GM18505 (cell line): Measurements from ENCODE around the gene CASP10.

Experiments used
- ATAC-seq: cut with Tn5 transposase; IDR thresholded peaks from one replicate; pipeline ENCODE4 v1.9.1; 2021; ENCODE audit not compliant: unreplicated experiment
- POLR2A ChIP-seq: IDR thresholded peaks from 4 replicates; pipeline ENCODE4 v1.6.1; 2011; ENCODE audit warnings: borderline replicate concordance; ENCODE audit not compliant: insufficient read depth, insufficient read length; ENCODE audit errors: extremely low read depth

CASP10 gene

DNA sequence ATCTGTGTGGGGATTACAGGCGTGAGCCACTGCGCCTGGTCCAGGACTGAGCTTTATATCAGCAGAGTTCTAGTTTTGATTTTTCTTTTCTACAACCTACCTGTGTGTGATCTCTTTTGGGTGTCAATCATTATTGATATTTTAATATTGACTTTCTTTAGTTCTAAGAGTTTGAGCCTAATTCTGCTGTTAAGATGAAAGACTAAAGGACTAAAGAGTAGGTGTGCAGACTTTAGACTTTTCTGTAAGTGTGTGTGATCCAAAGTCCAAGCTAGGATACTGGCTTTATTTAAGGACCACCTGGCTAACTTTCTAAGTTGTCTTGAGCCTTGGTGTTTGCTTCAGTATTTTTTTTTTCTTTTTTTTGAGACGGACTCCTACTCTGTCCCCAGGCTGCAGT lies 12.4 kb downstream of the CASP10 start:
- no peak for ATAC-seq
- no peak for TF ChIP-seq POLR2A

DNA sequence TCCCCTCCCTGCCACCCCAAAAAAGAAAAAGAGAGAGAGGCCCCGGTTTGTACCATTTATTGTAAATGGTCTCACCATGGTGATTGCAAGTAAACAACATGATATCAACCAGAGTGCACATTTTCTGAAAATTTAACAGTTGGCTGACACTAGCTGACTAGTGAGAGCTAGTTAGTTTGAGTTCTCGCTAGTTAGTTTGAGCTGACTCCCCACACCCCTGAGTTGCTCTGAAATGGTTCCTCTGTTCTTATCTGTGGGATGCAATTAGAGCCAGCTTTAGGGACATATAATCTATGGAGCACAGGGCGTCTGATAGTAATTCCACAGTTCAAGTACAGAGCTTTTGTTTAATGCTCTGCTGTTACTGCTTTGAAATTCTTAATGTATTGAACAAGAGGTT lies 13.1 kb downstream of the CASP10 start:
- no peak for ATAC-seq
- no peak for TF ChIP-seq POLR2A

DNA sequence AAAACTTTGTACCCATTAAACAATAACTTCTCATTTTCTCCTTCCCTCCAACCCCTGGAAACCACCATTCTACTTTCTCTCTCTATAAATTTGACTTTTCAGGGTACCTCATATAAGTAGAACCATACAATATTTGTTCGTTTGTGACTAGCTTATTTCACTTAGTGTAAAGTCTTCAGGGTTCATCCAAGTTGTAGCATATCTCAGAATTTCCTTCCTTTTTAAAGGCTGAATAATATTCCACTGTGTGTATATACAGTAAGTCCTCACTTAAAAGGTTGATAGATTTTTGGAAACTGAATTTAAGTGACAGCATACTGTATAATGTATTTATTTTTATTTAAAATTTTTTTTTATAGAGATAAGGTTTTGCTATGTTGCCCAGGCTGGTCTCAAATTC lies 13.9 kb downstream of the CASP10 start:
- no peak for ATAC-seq
- no peak for TF ChIP-seq POLR2A

DNA sequence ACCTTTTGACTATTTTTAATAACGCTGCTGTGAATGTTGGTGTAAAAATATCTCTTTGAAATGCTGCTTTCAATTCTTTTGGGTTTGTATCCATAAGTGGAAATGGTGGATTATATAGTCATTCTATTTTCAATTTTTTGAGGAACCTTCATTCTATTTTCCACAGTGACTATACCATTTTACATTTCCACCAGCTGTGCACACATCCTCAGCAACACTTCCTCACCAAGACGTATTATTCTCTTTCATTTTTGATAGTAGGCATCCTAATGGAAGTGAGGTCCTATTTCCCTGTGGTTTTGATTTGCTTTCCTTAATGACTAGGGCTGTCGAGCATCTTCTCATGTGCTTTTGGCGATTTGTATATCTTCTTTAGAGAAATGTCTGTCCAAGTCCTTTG lies 14.8 kb downstream of the CASP10 start:
- TF ChIP-seq POLR2A: no peak
- ATAC-seq: no peak

DNA sequence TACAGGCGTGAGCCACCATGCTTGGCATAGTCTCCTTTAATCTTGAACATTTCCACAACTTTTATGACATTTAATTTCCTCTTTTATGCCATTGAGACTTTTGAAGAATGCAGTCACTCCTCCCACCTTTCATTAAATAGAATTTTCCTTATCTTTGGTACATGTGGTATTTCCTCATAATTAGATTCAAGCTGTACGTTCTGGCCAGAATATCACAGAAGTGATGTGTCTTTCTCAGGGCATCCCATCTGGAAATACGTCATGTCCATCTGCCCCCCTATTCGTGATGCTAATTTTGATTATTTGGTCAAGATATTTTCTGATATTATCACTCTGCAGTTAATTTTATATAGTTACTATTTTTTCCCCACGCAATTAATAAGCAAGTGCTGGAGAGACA lies 16.9 kb downstream of the CASP10 start:
- no peak for TF ChIP-seq POLR2A
- ATAC-seq: no peak

DNA sequence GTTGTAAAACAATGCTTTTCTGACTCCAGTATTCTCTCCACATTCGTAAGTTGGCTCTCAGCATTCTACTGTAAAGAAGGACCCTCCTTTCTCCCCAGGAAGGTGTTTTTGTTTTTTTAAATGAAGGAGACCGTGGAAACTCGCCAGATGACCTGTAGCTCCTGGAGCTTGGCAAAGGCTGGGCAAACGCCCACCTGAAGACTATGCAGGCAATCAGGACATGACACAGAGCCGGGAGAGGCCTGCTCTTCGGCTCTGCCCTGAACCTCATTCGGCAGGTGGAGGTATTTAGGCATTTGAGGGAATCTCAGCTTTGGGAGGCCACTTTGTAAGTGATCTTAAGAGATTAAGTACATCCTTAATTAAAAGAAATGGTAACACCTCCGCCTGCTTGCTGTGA lies 17.4 kb downstream of the CASP10 start:
- no peak for TF ChIP-seq POLR2A

DNA sequence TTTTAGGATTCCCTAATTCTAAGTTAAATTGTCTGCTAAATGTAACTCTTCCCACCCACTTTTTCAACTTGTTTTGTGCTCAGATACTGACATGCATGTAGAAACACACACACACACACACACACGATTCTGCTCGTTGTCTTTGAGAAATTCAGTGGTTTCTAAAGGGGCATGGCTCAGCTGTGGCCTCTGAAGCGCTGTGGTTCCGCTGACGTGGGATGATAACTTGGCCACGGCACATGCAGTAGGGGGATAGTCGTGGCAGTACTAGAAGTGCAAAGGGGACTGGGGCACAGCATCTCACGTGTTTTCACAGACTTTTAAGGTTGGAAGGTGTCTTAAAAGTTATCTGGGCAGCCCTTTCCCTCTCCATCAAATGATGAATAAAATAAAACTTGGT lies 18.4 kb downstream of the CASP10 start:
- ATAC-seq: no peak
- no peak for TF ChIP-seq POLR2A

More for the DNA sequence above, 17.4 kb downstream of the CASP10 start:
- ATAC-seq: no peak

DNA sequence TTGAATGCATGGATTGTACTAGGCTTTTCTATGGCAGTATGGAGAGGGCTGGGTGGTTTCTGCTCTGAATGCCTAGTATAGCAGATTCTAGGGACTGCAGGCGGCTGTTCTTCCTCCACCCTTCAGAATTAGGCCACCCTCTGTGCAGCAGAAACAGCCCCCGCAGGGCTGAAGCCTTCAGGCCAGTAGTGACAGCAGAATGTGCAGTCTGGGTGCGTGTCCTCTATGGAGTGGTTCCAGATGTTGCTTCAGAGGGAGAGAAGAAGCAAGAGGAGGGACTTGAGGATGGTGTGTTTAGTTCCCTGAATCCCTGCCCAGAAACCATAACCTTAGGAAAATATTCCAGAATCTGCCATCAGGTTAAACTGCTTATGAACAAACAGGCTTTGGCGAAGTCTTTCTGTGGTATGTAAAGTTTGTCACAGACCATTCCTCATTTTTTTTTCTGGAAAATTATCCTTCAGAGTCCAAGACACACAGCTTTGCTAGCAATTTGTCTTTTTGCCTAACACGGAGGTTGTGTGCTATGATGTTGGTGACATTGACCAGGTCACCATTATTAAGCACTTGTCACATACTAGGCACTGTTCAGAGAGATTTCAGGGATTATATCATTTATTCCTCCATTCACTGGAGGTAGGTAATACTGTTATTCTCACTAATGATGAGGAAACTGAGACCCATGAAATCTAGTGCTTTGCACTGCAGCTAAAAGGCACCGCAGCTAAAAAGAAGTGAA lies 21.1 kb downstream of the CASP10 start:
- ATAC-seq: no peak
- no peak for TF ChIP-seq POLR2A

DNA sequence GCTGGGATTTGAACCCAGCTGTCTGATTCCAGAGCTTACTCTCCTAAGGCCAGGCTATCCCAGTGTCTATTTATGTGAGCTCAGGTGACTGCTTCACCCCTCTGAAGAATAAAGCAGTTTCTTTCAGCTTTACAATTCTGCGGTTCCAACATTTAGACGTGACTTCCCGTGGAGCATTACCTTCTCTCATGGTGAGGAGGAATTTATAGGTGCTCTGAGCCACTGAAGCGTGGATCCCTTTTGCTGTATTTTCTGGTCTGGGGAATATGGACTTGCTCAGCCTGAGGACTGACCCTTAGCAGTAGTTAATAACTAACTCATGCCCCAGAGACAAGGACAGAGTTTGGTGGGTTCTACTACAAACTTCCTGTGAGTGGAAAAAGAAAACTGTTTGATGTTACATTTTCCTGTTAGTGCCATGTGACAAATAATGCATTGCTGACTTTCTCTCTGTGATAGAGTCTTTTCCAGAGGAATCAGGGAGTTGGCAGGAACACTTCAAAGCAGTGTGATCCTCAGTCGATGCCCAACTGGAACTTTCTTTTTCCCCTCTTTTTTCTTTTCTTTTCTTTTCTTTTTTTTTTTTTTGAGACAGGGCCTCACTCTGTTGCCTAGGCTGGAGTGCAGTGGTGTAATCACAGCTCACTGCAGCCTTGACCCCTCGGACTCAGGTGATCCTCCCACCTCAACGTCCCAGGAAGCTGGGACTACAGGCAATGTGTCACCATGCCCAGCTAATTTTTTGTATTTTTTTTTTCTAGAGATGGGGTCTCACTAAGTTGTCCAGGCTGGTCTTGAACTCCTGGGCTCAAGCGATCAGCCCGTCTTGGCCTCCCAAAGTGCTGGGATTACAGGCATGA lies 21.9 kb downstream of the CASP10 start:
- ATAC-seq: no peak
- no peak for TF ChIP-seq POLR2A

DNA sequence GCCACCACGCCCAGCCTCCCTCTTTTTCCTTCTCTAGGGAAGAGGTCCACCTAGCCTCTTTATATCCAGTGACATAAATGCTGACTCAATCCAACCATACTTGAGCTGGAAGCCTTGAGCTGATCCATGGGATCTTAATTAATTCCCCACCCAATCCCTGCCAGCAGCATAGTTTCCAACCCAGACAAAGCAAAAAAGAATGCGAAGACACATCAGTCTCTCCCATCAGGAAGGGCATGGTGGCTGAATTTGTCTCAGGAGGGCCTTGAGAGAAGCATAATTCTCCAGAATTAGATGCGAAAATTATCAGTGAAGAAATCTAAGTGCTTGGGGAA lies 22.5 kb downstream of the CASP10 start:
- TF ChIP-seq POLR2A: no peak
- no peak for ATAC-seq

DNA sequence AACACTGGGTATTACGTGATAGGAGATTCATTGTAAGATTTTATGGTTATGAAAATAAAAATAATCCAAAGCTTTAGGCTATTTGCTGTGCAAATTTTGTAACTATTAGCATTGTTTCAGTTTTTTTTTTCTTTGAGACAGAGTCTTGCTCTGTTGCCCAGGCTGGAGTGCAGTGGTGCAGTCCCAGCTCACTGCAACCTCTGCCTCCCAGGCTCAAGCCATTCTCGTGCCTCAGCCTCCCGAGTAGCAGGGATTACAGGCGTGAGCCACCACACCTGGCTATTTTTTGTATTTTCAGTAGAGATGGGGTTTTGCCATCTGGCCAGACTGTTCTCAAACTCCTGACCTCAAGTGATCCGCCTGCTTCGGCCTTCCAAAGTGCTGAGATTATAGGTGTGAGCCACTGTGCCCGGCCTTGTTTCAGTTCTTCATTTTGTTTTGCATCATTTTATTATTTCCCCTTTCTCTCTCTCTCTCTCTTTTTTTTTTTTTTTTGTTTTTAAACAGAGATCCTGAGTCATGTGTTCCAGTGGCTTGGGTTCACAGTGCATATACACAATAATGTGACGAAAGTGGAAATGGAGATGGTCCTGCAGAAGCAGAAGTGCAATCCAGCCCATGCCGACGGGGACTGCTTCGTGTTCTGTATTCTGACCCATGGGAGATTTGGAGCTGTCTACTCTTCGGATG lies 25.8 kb downstream of the CASP10 start:
- no peak for TF ChIP-seq POLR2A
- peak; percentile 57 for ATAC-seq

DNA sequence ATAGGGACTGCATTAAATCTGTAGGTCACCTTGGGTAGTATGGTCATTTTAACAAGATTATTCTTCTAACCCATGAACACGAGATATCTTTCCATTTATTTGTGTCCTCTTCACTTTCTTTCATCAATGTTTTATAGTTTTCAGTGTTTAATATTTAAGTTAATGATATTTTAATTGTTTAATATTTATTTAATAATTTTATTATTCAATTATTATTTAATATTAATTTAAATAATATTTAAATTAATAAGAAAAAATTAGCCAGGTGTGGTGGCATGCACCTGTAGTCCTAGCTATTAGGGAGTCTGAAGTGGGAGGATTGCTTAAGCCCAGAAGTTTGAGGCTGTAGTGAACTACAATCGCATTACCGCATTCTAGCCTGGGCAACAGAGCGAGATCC lies 33.0 kb downstream of the CASP10 start:
- ATAC-seq: no peak

DNA sequence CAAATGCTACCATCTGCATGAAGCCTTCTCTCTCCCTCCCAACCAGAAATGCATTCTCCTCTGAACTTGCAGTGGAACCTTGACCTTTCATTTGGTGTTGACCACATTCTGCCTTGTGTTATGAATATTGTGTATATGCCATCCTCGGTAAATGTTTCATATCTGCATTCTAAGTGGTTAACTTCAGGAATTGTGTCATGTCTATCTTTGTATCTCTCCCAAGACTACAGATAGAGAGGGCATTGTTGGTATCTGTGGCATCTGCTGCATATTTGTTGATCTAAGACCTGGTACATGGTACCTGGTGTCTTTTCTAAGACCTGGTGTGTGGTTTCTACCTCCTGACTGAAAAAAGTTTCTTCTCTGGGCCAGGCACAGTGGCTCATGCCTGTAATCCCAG lies 34.0 kb downstream of the CASP10 start:
- no peak for TF ChIP-seq POLR2A

More for the DNA sequence above, 33.0 kb downstream of the CASP10 start:
- no peak for TF ChIP-seq POLR2A

More for the DNA sequence above, 34.0 kb downstream of the CASP10 start:
- ATAC-seq: no peak
